ENCODE data around the gene GPATCH4.

DNA sequence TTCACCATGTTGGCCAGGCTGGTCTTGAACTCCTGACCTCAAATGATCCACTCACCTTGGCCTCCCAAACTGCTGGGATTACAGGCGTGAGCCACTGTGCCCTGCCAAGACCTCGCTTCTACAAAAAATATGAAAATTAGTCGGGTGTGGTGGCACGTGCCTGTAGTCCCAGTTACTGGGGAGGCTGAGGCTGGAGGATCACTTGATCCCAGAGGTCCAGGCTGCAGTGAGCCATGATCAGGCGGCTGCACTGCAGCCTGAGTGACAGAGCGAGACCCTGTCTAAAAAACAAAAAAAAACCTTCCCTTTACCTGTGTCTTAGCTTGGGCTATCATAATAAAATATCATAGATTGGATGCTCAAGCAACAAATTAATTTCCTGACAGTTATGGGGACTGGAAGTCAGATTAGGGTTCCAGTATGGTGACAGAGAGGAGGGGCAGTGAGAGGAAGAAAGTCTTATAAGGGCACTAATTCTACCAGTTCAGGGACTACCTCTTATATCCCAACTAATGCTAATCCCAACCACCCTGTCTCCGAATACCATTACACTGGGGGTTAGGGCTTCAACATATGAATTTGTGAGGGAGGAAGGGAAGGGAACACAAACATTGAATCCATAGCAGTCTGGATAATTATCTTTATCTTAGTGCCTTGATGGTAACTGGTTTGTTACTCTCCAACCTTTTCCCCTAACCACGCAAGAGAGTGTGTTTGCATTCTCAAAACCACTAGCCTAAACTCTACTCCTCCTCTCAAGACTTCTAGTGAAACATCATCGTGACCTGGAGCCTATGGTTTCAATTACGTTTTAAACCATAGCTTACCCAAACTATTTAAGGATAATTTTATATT lies 10.7 kb downstream of the GPATCH4 start:
- TF ChIP-seq SIN3A (IDR thresholded peaks at IDR 0.05; ENCODE audit: borderline replicate concordance, insufficient read depth, low read length) (no peak), TAF1 (IDR thresholded peaks at IDR 0.05; ENCODE audit: borderline replicate concordance, insufficient read depth, low read length) (no peak), FOXP2 (optimal IDR thresholded peaks at IDR 0.05; ENCODE audit: borderline replicate concordance, extremely low read depth, extremely low read length, insufficient read depth) (no peak)
- TF ChIP-seq, protein P1, sequence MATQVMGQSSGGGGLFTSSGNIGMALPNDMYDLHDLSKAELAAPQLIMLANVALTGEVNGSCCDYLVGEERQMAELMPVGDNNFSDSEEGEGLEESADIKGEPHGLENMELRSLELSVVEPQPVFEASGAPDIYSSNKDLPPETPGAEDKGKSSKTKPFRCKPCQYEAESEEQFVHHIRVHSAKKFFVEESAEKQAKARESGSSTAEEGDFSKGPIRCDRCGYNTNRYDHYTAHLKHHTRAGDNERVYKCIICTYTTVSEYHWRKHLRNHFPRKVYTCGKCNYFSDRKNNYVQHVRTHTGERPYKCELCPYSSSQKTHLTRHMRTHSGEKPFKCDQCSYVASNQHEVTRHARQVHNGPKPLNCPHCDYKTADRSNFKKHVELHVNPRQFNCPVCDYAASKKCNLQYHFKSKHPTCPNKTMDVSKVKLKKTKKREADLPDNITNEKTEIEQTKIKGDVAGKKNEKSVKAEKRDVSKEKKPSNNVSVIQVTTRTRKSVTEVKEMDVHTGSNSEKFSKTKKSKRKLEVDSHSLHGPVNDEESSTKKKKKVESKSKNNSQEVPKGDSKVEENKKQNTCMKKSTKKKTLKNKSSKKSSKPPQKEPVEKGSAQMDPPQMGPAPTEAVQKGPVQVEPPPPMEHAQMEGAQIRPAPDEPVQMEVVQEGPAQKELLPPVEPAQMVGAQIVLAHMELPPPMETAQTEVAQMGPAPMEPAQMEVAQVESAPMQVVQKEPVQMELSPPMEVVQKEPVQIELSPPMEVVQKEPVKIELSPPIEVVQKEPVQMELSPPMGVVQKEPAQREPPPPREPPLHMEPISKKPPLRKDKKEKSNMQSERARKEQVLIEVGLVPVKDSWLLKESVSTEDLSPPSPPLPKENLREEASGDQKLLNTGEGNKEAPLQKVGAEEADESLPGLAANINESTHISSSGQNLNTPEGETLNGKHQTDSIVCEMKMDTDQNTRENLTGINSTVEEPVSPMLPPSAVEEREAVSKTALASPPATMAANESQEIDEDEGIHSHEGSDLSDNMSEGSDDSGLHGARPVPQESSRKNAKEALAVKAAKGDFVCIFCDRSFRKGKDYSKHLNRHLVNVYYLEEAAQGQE (IDR thresholded peaks at IDR 0.05; ENCODE audit: insufficient read depth in 1 of 2, low read depth in 2 of 2, low read length in 2 of 2) = no peak
